Measurements from ENCODE around the gene FBXO28.
"Not testable (repeated sequence)": the region's sequence is repeated elsewhere in the genome, so short reads cannot be mapped to it uniquely, and the experiment has no call there.

FBXO28 gene

GRCh38 chr1:224069138-224069537 lies 44.8 kb upstream of the FBXO28 start:
- H3K9ac ChIP-seq (ENCODE audit: low read length) = no peak overlapping the region
- H3F3A ChIP-seq (ENCODE audit: insufficient read depth, low read length) = no peaks in the 10 kb centered on the region
- no peaks in the 10 kb centered on the region for H3K36me3 ChIP-seq (replicated peaks; ENCODE audit: insufficient read depth, low read length)
- H4K20me1 ChIP-seq (ENCODE audit: insufficient read depth, low read length) = no peaks in the 10 kb centered on the region
- no peak for DNase-seq
- no peaks in the 10 kb centered on the region for H3K79me2 ChIP-seq (ENCODE audit: low read length)
- no peak overlapping the region for H3K27ac ChIP-seq (ENCODE audit: low read length)
- no peak overlapping the region for H2AFZ ChIP-seq (ENCODE audit: low read length)
- H3K4me2 ChIP-seq (ENCODE audit: low read depth, low read length) = no peak overlapping the region
- no peak overlapping the region for H3K4me3 ChIP-seq (ENCODE audit: low read length)
- no peaks in the 10 kb centered on the region for H3K27me3 ChIP-seq (replicated peaks; ENCODE audit: insufficient read depth, low read length)
- TF ChIP-seq CTCF (IDR thresholded peaks at IDR 0.05; ENCODE audit: low read length) (no peak), EZH2phosphoT487 (IDR thresholded peaks at IDR 0.05; ENCODE audit: low read length) (no peak), EZH2 (optimal IDR thresholded peaks at IDR 0.05; ENCODE audit: low read depth, low read length) (no peak)
- no peaks in the 10 kb centered on the region for H3K9me3 ChIP-seq (replicated peaks; ENCODE audit: insufficient read depth, low read length)
- H3K4me1 ChIP-seq (ENCODE audit: low read length) = 0 out of 2 replicates have a peak, but pooled peaks cover 6% of the 10 kb centered on the region
- no peaks in the 10 kb centered on the region for H3K9me2 ChIP-seq (replicated peaks; ENCODE audit: insufficient read depth, low read length)

GRCh38 chr1:224070521-224070920 lies 43.4 kb upstream of the FBXO28 start:
- no peaks in the 10 kb centered on the region for H3F3A ChIP-seq (ENCODE audit: insufficient read depth, low read length)
- H3K9me3 ChIP-seq (replicated peaks; ENCODE audit: insufficient read depth, low read length) = no peaks in the 10 kb centered on the region

GRCh38 chr1:224076407-224076806 lies 37.5 kb upstream of the FBXO28 start:
- Histone ChIP-seq H4K20me1 (ENCODE audit: insufficient read depth, low read length) (no peaks in the 10 kb centered on the region), H3K27ac (ENCODE audit: low read length) (no peak overlapping the region), H3K4me3 (ENCODE audit: low read length) (no peak overlapping the region), H3K9ac (ENCODE audit: low read length) (no peak overlapping the region), H3K4me1 (ENCODE audit: low read length) (no peaks in the 10 kb centered on the region), H3F3A (ENCODE audit: insufficient read depth, low read length) (no peaks in the 10 kb centered on the region), H3K79me2 (ENCODE audit: low read length) (no peaks in the 10 kb centered on the region), H3K9me2 (replicated peaks; ENCODE audit: insufficient read depth, low read length) (no peaks in the 10 kb centered on the region), H3K27me3 (replicated peaks; ENCODE audit: insufficient read depth, low read length) (no peaks in the 10 kb centered on the region), H3K4me2 (ENCODE audit: low read depth, low read length) (no peak overlapping the region), H3K9me3 (replicated peaks; ENCODE audit: insufficient read depth, low read length) (no peaks in the 10 kb centered on the region), H3K36me3 (replicated peaks; ENCODE audit: insufficient read depth, low read length) (no peaks in the 10 kb centered on the region), H2AFZ (ENCODE audit: low read length) (no peak overlapping the region)
- no peak for TF ChIP-seq CTCF (IDR thresholded peaks at IDR 0.05; ENCODE audit: low read length)
- no peak for TF ChIP-seq EZH2 (optimal IDR thresholded peaks at IDR 0.05; ENCODE audit: low read depth, low read length)
- no peak for TF ChIP-seq EZH2phosphoT487 (IDR thresholded peaks at IDR 0.05; ENCODE audit: low read length)
- DNase-seq = no peak

More at GRCh38 chr1:224070521-224070920, 43.4 kb upstream of the FBXO28 start:
- Histone ChIP-seq H4K20me1 (ENCODE audit: insufficient read depth, low read length) (no peaks in the 10 kb centered on the region), H2AFZ (ENCODE audit: low read length) (no peak overlapping the region), H3K27me3 (replicated peaks; ENCODE audit: insufficient read depth, low read length) (no peaks in the 10 kb centered on the region), H3K4me1 (ENCODE audit: low read length) (0 out of 2 replicates have a peak, but pooled peaks cover 2% of the 10 kb centered on the region), H3K4me3 (ENCODE audit: low read length) (no peak overlapping the region), H3K36me3 (replicated peaks; ENCODE audit: insufficient read depth, low read length) (no peaks in the 10 kb centered on the region), H3K27ac (ENCODE audit: low read length) (no peak overlapping the region), H3K4me2 (ENCODE audit: low read depth, low read length) (no peak overlapping the region), H3K9ac (ENCODE audit: low read length) (no peak overlapping the region), H3K9me2 (replicated peaks; ENCODE audit: insufficient read depth, low read length) (no peaks in the 10 kb centered on the region), H3K79me2 (ENCODE audit: low read length) (no peaks in the 10 kb centered on the region)
- no peak for DNase-seq
- TF ChIP-seq CTCF (IDR thresholded peaks at IDR 0.05; ENCODE audit: low read length) = no peak
- no peak for TF ChIP-seq EZH2phosphoT487 (IDR thresholded peaks at IDR 0.05; ENCODE audit: low read length)
- TF ChIP-seq EZH2 (optimal IDR thresholded peaks at IDR 0.05; ENCODE audit: low read depth, low read length) = no peak

GRCh38 chr1:224079644-224080043 lies 34.3 kb upstream of the FBXO28 start:
- not testable (repeated sequence) for H3K27ac ChIP-seq (ENCODE audit: low read length); H3K9ac ChIP-seq (ENCODE audit: low read length); H3K36me3 ChIP-seq (replicated peaks; ENCODE audit: insufficient read depth, low read length); H3K9me2 ChIP-seq (replicated peaks; ENCODE audit: insufficient read depth, low read length); H2AFZ ChIP-seq (ENCODE audit: low read length); H3F3A ChIP-seq (ENCODE audit: insufficient read depth, low read length); H3K4me3 ChIP-seq (ENCODE audit: low read length); H3K4me2 ChIP-seq (ENCODE audit: low read depth, low read length); H3K9me3 ChIP-seq (replicated peaks; ENCODE audit: insufficient read depth, low read length); H3K79me2 ChIP-seq (ENCODE audit: low read length); H4K20me1 ChIP-seq (ENCODE audit: insufficient read depth, low read length); H3K4me1 ChIP-seq (ENCODE audit: low read length); DNase-seq; H3K27me3 ChIP-seq (replicated peaks; ENCODE audit: insufficient read depth, low read length)
